HepG2 (cell line): ENCODE measurements around the gene TSPAN3. TPM values are rescaled to one million over a fixed set of nuclear protein-coding genes. Genes with fewer than 3 reads are reported as not detected.

ENCODE experiments used
- CCAR2 ChIP-seq: fragments of 200-400 bp; formaldehyde crosslinking; optimal IDR thresholded peaks from 2 replicates; pipeline ENCODE3; 2018; ENCODE audit warnings: low read depth, mild to moderate bottlenecking, low read length, moderate library complexity
- DPF2 ChIP-seq: sonication (generic); formaldehyde crosslinking; IDR thresholded peaks from 2 replicates; pipeline ENCODE4 v1.4.0; 2020; ENCODE audit warnings: mild to moderate bottlenecking, low read depth, missing genetic modification reagents, borderline replicate concordance
- IKZF4 ChIP-seq: sonication (generic); formaldehyde crosslinking; IDR thresholded peaks from 2 replicates; pipeline ENCODE4 v1.5.1; 2020; ENCODE audit warnings: borderline replicate concordance, mild to moderate bottlenecking, low read depth, missing genetic modification reagents; ENCODE audit errors: not compliant biosample characterization
- ZMAT3 ChIP-seq: sonication (generic); formaldehyde crosslinking; conservative IDR thresholded peaks from 2 replicates; pipeline ENCODE4 v1.7.0; 2021; ENCODE audit warnings: missing genetic modification reagents
- ZNF784 ChIP-seq: sonication (generic); formaldehyde crosslinking; IDR thresholded peaks from 2 replicates; pipeline ENCODE4 v1.5.1; 2020; ENCODE audit warnings: missing genetic modification reagents, mild to moderate bottlenecking, borderline replicate concordance
- ZSCAN5A ChIP-seq: sonication (generic); formaldehyde crosslinking; IDR thresholded peaks from 2 replicates; pipeline ENCODE4 v1.8.0; 2022; ENCODE audit warnings: mild to moderate bottlenecking, missing genetic modification reagents, borderline replicate concordance
- polyA plus RNA-seq, 8 experiments: library from polyadenylated mRNA; depleted of rRNA in 3 of 8; stranded (reverse) in 7 of 8; unstranded in 1 of 8; fragments of >200 nt; fragmentation: Illumina TruSeq in 4 of 8; extraction: Trizol in 4 of 8; gene quantifications; 2 replicates each; pipeline versions ENCODE4 v1.2.1 to v1.2.3, GENCODE V29; 2011 to 2016; ENCODE audit warnings: low read depth in 4 of 8, missing spikeins in 1 of 8, mixed read lengths in 1 of 8; ENCODE audit not compliant: insufficient read depth in 1 of 8
- total RNA-seq, 5 experiments: library from RNA; depleted of rRNA; stranded (reverse); fragments of >200 nt; fragmentation: Illumina TruSeq; extraction: Trizol; gene quantifications; 2 replicates each; pipeline ENCODE4 v1.2.3, GENCODE V29; 2016; ENCODE audit warnings: low read depth in 1 of 5
- TF ChIP-seq, protein P1 (sequence below): sonication (generic); formaldehyde crosslinking; IDR thresholded peaks from 2 replicates; pipeline ENCODE4 v1.5.1; 2020; ENCODE audit warnings: missing genetic modification reagents, mild to moderate bottlenecking, borderline replicate concordance
- TF ChIP-seq, protein P2 (sequence below): sonication (generic); formaldehyde crosslinking; IDR thresholded peaks from 2 replicates; pipeline ENCODE4 v1.8.0; 2022; ENCODE audit warnings: mild to moderate bottlenecking, missing genetic modification reagents, moderate library complexity

The TSPAN3 gene
- total and polyA plus RNA-seq, 2 of the 13 experiments (the other 11 are each of a cell fraction or from before 2014, with no cell fraction given): 167 to 170 TPM

DNA sequence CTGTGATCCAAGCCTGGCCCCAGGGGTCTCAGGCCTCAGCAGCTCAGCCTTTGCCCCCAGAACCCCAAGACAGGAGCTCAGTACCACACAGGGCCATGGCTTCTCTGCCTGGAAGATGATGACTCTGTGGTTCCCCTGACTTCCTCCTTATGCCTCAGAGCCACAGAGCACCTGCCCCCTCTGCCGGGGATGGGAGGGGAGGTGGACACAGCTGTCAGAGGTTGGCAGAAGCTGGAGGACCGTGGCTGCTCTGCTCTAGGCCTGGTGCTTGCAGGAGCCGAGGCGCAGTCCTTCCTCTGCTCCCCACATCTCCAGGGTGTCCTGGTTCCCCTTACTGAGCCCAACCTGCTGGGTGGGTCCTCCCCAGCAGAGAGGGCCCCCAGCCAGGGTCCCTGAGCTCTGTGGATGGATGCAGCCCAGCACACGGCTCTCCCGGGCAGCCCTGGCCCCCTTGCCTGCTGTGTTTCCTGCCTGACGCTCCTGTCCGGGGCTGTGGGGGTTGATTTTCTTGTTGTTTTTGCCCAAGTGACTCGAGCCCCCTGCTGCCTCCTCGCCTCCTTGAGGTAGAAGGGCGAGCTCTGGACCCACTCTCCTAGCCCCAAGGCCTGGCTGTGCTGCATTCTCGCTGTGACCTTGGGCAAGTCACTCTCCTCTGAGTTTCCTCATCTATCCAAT is 39.4 kb downstream of the TSPAN3 start (continued):
- TF ChIP-seq, protein P1, sequence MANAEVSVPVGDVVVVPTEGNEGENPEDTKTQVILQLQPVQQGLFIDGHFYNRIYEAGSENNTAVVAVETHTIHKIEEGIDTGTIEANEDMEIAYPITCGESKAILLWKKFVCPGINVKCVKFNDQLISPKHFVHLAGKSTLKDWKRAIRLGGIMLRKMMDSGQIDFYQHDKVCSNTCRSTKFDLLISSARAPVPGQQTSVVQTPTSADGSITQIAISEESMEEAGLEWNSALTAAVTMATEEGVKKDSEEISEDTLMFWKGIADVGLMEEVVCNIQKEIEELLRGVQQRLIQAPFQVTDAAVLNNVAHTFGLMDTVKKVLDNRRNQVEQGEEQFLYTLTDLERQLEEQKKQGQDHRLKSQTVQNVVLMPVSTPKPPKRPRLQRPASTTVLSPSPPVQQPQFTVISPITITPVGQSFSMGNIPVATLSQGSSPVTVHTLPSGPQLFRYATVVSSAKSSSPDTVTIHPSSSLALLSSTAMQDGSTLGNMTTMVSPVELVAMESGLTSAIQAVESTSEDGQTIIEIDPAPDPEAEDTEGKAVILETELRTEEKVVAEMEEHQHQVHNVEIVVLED (CRISPR knock-in tag): no peak
- TF ChIP-seq CCAR2 (no peak), ZSCAN5A (no peak), ZMAT3 (CRISPR knock-in tag) (peak; percentile 71; the same call in 1 of the 2 replicates), DPF2 (CRISPR knock-in tag) (no peak), IKZF4 (CRISPR knock-in tag) (no peak), ZNF784 (CRISPR knock-in tag) (no peak)
- TF ChIP-seq, protein P2, sequence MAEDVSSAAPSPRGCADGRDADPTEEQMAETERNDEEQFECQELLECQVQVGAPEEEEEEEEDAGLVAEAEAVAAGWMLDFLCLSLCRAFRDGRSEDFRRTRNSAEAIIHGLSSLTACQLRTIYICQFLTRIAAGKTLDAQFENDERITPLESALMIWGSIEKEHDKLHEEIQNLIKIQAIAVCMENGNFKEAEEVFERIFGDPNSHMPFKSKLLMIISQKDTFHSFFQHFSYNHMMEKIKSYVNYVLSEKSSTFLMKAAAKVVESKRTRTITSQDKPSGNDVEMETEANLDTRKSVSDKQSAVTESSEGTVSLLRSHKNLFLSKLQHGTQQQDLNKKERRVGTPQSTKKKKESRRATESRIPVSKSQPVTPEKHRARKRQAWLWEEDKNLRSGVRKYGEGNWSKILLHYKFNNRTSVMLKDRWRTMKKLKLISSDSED: no peak
